Activated T-cell treated with anti-CD3 and anti-CD28 coated beads for 1 hour (primary cell): ENCODE data around the gene PDE4D.

Experiments used
- DNase-seq: peaks from one replicate; pipeline ENCODE4 v3.0.0-alpha.2; 2020; ENCODE audit warnings: low read depth

PDE4D gene

DNA sequence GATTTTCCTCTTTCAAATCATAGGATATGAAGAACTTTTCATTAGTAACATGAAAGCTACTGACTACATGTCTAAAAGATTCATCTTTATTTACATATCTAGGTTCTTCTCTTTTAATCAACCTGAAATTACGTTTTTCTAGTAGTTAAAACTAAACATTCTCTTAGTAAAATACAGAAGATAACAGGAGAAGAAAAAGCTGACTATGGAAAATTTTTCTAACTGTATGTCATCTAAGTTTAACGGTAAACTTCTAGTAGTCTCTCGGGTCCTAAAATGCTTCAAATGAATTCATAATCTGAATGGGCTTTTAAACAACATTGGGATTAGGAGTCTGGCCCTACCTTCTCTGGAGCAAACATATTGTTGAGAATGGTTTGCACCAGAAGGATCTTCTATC lies 151.9 kb downstream of the PDE4D start:
- no peak for DNase-seq

DNA sequence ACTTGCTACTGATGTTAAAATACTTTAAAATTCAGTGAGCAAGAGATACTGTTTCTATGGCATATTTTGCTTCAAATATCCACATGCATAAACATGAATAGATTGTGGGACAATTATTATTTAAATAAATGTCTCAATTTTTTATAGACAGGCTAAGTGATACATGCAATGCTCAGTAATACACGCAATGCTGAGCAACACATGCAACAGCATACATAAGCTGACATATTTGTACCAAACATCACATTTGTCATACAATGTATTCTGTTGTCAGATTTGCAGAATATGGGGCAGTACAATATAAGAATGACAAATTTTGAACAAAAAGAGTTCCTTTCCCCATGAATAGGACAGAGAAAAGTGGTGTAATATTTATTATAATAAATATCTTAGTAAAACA lies 155.5 kb downstream of the PDE4D start:
- DNase-seq, result no peak

GRCh38 chr5:59732806-59733205 lies 160.7 kb downstream of the PDE4D start:
- DNase-seq, result no peak

GRCh38 chr5:59732301-59732700 lies 161.2 kb downstream of the PDE4D start:
- DNase-seq, result no peak

DNA sequence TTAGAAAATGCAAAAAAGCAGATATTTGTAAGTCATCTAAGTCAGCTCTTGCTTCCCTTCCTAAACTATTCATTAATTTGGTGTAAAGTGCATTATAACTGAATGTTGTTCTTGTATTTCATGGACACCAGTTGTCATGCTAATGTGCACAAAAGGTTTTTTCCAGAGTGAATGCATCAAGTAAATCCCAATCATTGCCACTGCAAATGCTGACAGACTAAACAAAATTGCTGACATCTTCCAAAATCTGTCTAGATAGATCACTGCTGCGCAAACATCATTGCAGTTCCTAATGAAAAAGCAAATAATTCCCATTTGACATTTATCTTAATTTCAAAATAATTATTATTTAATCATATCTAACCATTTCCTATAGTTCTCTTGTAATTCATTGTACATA lies 161.7 kb downstream of the PDE4D start:
- no peak for DNase-seq

DNA sequence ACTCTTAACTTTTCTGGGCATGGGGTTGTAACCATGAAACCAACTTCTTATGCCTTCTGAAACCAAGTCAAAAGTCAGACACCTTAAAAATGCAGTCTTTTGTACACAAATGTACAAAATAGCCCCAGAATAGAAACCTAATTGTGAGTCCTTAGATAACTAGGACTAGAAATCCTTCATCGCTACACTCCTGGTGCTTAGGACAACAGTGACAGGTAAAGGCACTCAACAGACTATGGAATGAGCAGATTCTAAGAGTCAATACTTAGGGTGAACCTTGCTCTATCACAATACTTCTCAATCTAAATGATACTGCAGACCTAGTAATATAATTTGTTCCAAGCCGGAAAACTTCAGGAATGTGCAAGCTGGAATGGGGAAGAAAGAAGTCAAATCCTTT lies 163.7 kb downstream of the PDE4D start:
- DNase-seq, result no peak

DNA sequence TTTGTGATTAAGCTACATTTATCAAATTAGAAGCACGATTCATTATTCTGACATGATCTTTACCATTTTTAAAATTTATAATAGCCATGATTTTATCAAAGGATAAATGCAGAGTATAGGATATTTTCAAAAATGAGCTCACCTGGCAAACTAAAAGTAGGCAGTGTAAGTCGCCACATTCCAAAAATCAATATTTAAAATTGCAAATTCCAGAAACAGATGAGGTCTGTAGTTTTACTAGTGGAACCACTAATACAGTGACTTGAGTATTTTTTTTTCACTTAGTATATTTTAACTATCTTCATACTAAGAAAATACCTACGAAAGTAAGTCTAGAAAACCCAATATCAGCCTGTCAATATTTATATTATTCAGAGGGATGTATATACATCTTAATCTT lies 164.2 kb downstream of the PDE4D start:
- no peak for DNase-seq

DNA sequence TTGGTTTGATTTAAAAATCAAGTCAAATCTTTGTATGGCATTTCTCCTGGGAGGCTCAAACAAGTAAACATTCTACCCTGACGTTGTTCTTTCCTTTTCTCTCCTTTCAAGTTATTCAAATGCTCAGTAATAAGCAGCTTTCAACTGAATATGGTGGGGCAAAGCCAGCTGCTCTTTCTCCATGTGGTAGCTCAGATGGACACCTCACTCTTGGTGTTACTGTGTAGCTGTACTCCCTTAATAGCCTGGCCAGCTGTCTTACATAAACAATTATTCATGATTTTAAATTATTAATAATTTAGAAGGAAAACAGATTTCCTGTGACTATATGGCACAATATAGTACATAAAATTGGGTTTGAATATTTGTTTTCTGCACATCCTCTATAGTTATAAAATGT lies 165.2 kb downstream of the PDE4D start:
- no peak for DNase-seq

DNA sequence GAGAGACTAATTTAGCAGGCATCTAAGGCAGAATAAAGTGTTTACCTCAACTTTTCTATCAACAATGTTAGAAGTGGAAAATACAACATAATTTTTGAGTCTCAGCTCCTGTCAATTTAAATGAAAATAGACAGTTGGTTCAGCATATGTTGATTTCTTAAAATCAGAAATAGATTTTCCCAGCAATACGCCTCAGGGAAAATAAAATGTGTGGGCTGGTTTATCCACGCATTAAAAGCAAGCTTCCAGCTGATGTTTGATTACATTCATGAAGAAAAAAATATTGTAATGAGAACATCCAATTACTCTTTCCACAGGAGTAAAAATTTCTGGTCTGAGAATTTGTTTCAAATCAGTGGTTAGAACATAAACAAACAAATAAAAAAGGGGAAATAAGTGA lies 166.3 kb downstream of the PDE4D start:
- DNase-seq, result no peak

- no peak for DNase-seq
Measured at GRCh38 chr5:59725392-59725767, 168.1 kb downstream of the PDE4D start.

DNA sequence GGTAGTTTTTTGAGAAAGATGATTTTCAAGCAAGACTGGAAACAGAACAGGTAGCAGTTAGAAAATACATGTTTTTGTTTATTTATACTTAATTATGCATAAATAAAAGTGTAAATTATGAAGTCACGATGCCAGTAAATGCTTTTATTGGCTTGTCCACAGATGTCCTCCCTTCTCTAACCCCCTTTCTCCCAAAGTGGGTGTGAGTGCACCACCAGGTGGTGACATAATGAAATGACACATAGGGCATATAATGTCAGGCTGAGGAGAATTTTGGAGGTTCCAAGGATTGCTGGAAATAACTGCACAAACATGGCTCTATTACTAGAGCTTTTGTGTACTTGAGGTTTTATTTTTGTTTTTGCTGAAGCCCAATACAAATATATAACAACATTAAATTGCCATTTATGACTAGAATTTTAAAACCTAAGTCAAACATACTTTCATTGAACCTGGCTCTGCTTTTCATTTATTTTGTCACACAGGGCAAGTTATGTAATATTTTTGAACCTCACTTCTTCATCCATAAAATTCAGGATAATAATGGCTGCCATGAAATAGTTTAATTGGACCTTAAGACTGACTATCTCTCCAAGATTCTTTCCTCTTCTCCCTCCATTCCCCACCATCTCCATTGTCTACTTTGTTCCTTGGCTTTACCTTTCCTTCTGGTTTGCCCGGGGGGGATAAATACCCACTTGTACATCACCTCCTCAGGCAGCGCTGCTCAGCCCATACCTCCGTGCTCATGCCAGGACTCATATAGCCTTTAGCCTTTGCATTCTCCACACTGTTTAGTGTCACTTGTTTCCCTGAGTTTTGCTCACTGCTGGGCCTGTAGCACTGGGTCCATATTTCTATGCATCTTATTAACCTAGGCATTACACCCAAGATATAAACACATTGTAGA lies 168.8 kb downstream of the PDE4D start:
- no peak for DNase-seq

DNA sequence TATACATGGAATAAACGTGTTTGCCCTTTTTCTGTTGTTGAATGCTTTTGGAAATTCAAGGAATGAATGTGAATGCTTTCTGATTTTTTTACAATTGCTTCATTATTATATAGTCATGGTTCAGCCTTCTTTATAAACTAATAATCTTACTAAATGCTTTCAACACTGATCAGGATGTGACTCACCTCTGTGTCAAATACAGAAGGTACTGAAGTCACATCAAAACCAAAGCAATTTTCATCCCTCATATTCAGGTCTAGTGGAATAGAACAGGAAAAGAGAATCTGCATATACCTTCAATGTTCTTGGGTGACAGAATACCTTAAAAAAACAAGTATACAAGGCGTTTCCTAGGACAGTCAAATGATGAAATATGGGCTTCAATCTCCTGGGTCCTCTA lies 170.7 kb downstream of the PDE4D start:
- DNase-seq, result no peak

- no peak for DNase-seq
Measured at GRCh38 chr5:59721741-59722140, 171.8 kb downstream of the PDE4D start.

DNA sequence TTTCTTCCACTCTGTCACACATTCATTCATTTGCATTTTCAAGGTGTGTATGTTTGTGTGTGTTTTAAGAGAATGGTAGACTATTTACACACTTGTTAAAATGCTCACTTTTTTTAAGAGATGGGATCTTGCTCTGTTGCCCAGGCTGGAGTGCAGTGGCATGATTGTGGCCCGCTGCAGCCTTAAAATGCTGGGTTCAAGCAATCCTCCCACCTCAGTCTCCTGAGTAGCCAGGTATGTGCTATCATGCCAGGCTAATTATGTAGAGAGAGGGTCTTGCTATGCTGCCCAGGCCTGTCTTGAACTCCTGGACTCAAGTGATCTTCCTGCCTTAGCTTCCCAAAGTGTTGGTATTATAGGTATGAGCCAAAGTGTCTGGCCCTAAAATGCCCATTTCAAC lies 173.5 kb downstream of the PDE4D start:
- DNase-seq, result no peak

- DNase-seq, result no peak
Measured at GRCh38 chr5:59716966-59717500, 176.5 kb downstream of the PDE4D start.

DNA sequence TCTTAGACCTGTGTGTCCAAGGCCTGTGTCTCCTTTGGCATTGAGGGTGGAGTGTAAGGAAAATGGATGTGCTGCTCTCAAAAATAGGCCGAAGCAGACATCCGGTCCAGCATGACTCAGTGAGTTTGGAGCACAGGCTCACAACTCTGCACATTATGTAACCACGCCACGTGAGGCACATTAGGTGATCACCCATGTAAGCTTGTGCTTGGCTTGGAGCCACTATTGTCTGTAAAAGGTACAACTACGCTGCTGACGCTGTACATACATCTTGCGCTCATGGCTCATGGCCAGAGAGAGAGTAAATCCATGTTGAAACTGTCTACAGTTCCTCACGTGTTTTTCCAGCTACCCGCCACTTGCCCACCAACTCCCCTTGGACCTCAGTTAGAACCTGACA lies 177.5 kb downstream of the PDE4D start:
- DNase-seq, result no peak

GRCh38 chr5:59715228-59715627 lies 178.3 kb downstream of the PDE4D start:
- no peak for DNase-seq

DNA sequence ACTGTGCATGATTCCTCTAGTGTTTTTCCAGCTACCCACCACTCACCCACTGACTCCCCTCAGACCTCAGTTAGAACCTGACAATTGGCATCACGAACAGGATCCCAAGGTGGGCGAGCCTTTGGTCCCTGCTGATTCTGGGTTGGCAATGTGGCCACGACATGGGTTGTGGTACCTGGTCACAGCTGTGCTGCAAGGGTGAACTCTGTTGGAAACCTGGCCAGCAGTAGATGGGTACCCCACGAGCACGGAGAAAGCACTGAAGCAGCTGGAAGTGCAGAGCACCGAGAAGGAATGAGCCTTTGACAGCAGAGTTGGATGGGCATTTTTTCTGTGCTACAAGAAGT lies 180.1 kb downstream of the PDE4D start:
- no peak for DNase-seq

DNA sequence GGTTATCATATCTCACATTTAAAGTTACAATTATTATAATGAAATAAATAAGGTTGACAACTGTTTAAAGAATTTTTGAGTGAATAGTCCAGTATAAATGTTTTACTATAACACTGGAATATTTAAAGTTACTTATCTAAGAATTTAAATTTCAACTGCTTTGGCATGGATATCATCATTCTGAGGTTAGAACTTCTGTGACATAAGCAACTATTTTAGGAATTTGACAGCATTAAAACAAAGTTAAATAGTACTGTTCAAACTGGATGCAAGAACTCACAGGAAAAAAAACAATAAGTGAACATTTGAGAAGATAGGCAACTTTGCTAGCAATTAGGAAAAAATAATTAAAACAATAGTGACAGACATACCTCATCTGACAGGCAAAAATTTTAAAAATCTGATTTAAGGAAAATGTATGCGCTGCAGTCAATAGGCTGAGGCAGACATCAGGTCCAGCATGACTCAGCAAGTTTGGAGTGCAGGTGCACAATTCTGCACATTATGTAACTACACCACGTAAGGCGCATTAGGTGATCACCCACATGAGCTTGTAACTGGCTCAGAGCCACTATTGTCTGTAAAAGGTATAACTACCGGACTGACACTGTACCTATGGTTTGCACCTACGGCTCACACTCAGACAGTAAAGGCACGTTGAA lies 180.6 kb downstream of the PDE4D start:
- DNase-seq, result no peak

GRCh38 chr5:59711310-59711709 lies 182.2 kb downstream of the PDE4D start:
- no peak for DNase-seq

DNA sequence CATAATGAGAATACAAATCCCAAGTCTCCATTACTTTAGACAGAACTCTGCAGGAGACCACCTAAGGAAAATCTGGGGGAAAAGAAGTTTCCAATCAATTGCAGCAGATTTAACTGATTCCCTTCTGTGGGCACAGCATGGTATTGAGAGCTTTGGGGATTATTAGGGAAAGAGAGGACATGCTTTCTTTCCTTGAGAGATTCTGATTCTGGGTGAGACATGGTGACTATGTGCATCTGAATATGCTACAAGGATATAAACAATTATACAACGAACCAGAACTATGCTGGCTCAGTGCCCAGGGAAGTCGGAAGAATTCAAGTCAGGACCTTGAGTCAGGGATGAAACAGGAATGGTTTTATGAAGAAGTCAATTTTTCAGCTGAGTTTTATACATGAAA lies 183.7 kb downstream of the PDE4D start:
- DNase-seq, result no peak

GRCh38 chr5:59709346-59709821 lies 184.1 kb downstream of the PDE4D start:
- no peak for DNase-seq

- no peak for DNase-seq
Measured at GRCh38 chr5:59704936-59705335, 188.6 kb downstream of the PDE4D start.
